GM12874 (cell line): ENCODE data around the gene ETFDH.

Experiments
- CTCF ChIP-seq: IDR thresholded peaks from 2 replicates; pipeline ENCODE4 v1.5.1; 2011; ENCODE audit warnings: low read depth, mild to moderate bottlenecking, control low read depth, low read length, moderate library complexity; ENCODE audit not compliant: insufficient read depth

The ETFDH gene

DNA sequence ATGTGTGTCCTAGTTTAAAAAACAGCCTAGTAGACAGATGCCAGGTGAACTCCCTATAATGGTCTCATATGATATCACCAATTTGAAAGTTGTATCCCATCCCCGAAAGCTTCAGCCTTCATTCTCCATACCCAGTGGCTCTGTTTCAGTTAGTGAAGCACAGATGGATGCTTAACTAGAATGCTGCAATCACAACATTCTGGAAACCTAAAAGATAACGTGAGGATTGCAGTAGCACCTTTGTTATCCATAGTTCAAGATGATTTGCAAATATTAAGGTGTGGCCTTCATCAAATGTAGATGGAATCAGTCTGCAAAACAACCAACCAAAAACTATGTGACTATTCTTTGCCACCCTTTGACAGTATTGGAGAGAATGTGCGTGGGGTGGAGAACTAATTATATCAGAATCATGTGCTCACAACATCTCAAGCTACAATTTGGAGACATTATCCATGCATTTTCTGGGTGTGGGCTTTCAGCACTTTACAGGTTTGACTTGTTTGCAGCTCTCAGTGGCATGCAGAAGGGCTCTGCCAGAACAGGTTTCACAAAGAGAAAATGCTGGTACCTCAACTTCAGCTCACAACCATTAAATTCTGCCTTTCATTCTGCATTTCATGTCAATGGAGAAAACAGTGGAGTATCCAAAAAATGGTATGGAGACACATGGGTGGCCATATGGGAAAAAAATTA is 69.4 kb downstream of the ETFDH start:
- TF ChIP-seq CTCF: no peak

GRCh38 chr4:158750379-158750778 is 78.3 kb downstream of the ETFDH start:
- no peak for TF ChIP-seq CTCF

- TF ChIP-seq CTCF: no peak
Measured at GRCh38 chr4:158754385-158755180, 82.5 kb downstream of the ETFDH start.

- no peak for TF ChIP-seq CTCF
Measured at GRCh38 chr4:158756588-158756987, 84.5 kb downstream of the ETFDH start.

GRCh38 chr4:158758142-158758541 is 86.0 kb downstream of the ETFDH start:
- no peak for TF ChIP-seq CTCF

GRCh38 chr4:158758703-158759102 is 86.6 kb downstream of the ETFDH start:
- TF ChIP-seq CTCF: no peak
